Measurements from ENCODE around the gene TMEM125. TPM values are rescaled to one million over a fixed set of nuclear protein-coding genes. Genes with fewer than 3 reads are reported as not detected.

The TMEM125 gene
- total and polyA plus RNA-seq, 8 donors, result 36.1 to 202 (median 43.3) TPM

DNA sequence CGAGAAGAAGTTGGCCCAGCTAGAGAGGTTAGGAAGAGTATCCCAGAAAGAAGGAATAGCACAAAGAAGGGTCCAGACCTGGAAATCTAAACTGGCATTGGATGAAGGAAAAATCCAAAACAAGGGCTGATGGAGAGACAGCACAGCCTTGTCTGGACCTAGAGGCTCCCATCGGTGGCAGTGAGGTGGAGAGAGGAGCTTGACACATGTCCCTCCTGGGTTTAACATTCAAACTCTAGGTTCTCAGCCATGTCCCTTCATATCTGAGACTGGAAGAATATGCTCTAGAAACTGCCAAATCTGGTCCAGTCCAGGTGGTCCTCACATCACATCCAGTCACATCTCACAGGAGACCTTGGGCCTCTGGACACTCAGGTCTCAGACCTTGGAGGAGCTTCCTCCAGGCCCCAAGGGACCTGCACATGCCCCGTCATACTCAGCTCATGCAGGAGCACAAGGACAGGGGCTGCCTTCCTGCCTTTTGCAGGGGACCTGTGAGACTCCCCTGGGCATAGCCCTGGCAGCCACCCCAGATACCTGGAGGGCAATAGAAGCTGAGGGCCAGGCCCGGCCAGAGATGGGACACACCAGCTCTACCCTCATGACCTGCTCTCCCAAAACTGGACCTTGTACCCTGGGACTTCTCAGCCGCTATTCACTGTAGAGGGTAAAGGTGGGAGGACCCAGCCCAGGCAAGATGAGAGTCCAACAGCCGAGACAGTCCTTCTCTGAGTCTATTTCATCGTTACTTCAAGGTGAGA, 7.5 kb downstream of the TMEM125 start:
- Histone ChIP-seq H3K9me3 (no peaks in the 10 kb centered on the region), H3K36me3 (peaks cover 0 to 10% of the 10 kb centered on the region in 2 donors), H3K4me1 (peaks cover 3 to 11% of the 10 kb centered on the region in 2 donors), H3K27ac (no peak overlapping the region), H3K27me3 (no peaks in the 10 kb centered on the region), H3K4me3 (no peak overlapping the region)
- DNase-seq (no peak), ATAC-seq (no peak)
- TF ChIP-seq, protein P1, sequence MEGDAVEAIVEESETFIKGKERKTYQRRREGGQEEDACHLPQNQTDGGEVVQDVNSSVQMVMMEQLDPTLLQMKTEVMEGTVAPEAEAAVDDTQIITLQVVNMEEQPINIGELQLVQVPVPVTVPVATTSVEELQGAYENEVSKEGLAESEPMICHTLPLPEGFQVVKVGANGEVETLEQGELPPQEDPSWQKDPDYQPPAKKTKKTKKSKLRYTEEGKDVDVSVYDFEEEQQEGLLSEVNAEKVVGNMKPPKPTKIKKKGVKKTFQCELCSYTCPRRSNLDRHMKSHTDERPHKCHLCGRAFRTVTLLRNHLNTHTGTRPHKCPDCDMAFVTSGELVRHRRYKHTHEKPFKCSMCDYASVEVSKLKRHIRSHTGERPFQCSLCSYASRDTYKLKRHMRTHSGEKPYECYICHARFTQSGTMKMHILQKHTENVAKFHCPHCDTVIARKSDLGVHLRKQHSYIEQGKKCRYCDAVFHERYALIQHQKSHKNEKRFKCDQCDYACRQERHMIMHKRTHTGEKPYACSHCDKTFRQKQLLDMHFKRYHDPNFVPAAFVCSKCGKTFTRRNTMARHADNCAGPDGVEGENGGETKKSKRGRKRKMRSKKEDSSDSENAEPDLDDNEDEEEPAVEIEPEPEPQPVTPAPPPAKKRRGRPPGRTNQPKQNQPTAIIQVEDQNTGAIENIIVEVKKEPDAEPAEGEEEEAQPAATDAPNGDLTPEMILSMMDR (IDR thresholded peaks at IDR 0.05), result no peak
- intact Hi-C loops (cut with DNase I), result no loop called here

DNA sequence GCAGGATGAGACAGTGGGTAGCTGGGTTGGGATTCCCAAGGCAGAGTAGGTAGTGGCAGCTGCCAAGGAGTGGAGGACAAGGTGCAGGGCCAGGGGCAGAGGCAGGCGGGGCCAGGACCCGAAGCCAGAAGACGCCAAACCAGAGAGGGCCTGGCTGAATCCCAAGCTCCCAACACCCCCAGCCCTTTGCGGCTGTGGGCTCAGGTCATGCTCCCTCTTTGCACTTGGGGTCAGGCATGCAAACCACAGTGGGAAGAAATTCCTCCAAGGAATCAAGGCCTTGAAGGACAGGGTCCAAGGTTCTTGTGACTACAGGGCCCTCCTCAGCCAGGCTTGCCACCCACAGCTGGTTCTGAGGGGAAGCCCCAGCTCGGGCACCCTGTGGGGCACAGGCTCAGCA, 9.4 kb downstream of the TMEM125 start:
- Histone ChIP-seq H3K27ac (no peak overlapping the region), H3K9me3 (no peaks in the 10 kb centered on the region), H3K4me1 (peaks cover 3 to 8% of the 10 kb centered on the region in 2 donors), H3K4me3 (no peak overlapping the region), H3K36me3 (no peaks in the 10 kb centered on the region), H3K27me3 (no peaks in the 10 kb centered on the region)
- intact Hi-C loops (cut with DNase I), result no loop called here
- DNase-seq (no peak), ATAC-seq (no peak)
- TF ChIP-seq, protein P1 (IDR thresholded peaks at IDR 0.05), result no peak

- DNase-seq, result no peak
- no peak for ATAC-seq
- TF ChIP-seq, protein P1 (IDR thresholded peaks at IDR 0.05), result no peak
- H3K9me3 ChIP-seq, result no peaks in the 10 kb centered on the region
- no peaks in the 10 kb centered on the region for H3K36me3 ChIP-seq
- no peaks in the 10 kb centered on the region for H3K27me3 ChIP-seq
- no peak overlapping the region for H3K4me3 ChIP-seq
- intact Hi-C loops (cut with DNase I), result no loop called here
- no peak overlapping the region for H3K27ac ChIP-seq
- H3K4me1 ChIP-seq, result peaks cover 3% of the 10 kb centered on the region in 2 donors
These were observed 9.9 kb downstream of the TMEM125 start for GRCh38 chr1:43279666-43280065.

GRCh38 chr1:43280692-43281091, 10.9 kb downstream of the TMEM125 start:
- peaks cover 0 to 3% of the 10 kb centered on the region in 2 donors for H3K4me1 ChIP-seq
- intact Hi-C loops (cut with DNase I), result no loop called here
- ATAC-seq (no peak), DNase-seq (no peak)
- H3K4me3 ChIP-seq, result no peak overlapping the region
- no peaks in the 10 kb centered on the region for H3K9me3 ChIP-seq
- H3K27me3 ChIP-seq, result no peaks in the 10 kb centered on the region
- H3K36me3 ChIP-seq, result no peaks in the 10 kb centered on the region
- TF ChIP-seq, protein P1 (IDR thresholded peaks at IDR 0.05), result no peak
- H3K27ac ChIP-seq, result no peak overlapping the region

DNA sequence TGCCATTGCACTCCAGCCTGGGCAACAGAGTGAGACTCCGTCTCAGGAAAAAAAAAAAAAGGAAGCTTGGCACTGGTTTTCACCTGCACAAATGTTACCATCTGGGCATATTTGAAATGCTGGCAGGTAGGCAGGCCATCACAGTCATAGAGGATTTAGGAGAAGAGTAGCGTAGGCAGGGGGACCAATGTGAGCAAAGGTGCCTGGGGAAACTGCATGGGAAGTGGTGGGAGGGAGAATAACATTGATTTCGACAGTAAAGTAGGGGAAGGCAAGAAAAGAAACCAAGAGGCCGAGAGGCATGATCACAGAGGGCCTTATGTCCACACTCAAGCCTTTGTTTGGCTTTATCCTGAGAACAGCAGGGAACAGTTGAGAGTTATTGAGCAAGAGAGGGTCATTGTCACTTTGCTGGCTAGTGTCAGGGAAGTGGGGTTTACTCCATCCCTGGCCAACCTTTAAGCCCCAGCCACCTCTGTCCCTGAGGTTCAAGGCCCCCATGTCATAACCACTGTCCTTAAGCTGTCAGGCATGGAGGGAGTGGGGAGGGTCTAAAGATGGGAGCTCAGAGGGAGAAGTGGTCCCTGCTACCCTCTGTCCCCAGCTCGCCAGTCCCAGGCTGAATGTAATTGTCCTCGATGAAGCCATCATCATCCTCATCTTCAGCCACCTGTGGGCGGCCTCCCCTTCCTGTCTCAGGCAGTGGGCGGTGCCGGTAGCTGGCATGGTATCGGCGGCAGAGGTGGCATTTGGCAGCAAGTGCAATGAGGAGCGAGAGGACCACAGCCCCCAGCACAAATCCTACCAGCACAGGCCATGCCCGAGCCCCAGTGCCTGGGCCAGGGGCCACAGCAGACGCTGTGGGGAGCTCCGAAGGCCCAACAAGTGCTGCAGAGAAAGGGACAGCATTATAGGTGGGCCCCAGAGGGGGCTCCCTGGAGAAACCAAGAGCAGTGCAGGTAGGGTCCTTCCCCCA, 12.7 kb downstream of the TMEM125 start:
- H3K4me1 ChIP-seq, result peaks cover 0 to 3% of the 10 kb centered on the region in 2 donors
- no peaks in the 10 kb centered on the region for H3K27me3 ChIP-seq
- peak; percentile 25 for ATAC-seq
- intact Hi-C loops (cut with DNase I), result no loop called here
- H3K4me3 ChIP-seq, result no peak overlapping the region
- TF ChIP-seq, protein P1 (IDR thresholded peaks at IDR 0.05), result no peak
- no peak overlapping the region for H3K27ac ChIP-seq
- H3K9me3 ChIP-seq, result no peaks in the 10 kb centered on the region
- no peaks in the 10 kb centered on the region for H3K36me3 ChIP-seq
- DNase-seq, result no peak

All from left lung (tissue), 10 donors.